NCI-H2227 (cell line): ENCODE results near the gene MAMSTR.

Experiments used
- DNase-seq: peaks from one replicate; lab custom pipeline; 2025; ENCODE audit not compliant: unreplicated experiment; lab: John Stamatoyannopoulos, UW

The MAMSTR gene

DNA sequence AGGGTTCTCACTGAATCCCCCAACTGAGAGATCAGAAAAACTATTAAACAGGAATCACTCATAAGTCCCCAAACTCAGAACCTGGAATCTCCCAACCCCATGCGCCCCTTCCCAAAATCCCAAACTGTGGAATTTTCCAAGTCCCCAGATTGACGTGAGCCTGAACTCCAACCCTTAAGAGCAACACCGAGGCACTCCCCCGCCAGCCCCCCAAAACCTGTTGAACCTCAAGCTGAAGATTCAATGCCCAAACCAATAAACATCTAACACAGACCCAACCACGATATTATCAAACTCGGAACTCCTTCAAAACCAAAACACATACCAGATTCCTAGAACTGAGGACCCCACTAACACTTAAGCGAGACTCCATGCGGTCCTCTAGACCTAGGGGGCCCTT lies 26.6 kb upstream of the MAMSTR start:
- no peak for DNase-seq

DNA sequence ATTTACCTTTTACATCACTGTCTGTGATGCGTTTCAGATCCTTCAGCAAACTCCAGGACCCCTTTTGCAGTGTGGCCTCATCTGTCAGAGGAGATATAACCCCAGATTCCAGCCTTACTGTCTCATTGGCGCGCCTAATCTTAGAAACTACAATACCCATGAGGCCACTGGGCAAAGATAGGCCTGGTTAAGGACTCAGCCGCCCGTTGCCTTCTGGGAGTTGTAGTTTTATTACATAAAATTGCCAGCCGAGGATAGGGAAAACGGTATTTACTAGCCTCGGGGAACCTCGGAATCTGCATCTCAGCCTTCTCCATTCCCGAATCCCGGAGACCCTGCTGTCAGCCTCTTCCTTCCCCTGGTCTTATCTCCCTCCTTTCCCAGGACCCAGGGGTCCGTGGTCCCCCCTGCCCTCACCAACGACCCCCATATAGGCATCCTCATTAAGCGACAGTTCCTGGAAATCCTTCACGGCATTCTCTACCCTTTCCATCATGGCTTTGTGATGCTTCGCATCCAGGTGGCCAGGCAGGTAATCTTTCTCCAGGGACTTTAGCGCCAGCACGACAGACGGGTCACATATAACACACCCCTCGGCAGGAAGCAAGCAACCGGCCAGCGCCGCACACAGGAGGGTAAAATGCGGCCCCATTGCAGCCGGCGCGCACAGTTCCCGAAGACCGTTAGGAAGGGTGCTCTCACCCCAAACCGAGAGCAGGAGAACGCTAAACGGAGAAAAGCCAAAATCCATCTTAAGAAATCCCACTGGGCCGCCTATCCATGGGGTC lies 25.9 kb upstream of the MAMSTR start:
- DNase-seq = peak; percentile 60

DNA sequence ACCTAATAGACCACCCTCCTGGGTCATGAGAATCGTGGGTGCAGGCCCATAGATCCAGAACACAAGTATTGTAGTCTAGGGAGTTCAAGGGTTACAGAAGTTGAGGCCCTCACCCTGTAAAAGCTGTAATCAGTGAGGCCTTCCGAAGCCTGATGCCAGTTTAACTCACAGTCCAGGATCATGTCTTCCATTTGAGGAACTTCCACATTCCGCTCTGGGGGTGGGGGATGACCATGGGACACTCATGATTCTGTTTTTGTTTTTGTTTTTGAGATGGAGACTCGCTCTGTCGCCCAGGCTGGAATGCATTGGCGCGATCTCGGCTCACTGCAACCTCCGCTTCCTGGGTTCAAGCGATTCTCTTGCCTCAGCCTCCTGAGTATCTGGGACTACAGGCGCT lies 22.6 kb upstream of the MAMSTR start:
- DNase-seq = no peak

DNA sequence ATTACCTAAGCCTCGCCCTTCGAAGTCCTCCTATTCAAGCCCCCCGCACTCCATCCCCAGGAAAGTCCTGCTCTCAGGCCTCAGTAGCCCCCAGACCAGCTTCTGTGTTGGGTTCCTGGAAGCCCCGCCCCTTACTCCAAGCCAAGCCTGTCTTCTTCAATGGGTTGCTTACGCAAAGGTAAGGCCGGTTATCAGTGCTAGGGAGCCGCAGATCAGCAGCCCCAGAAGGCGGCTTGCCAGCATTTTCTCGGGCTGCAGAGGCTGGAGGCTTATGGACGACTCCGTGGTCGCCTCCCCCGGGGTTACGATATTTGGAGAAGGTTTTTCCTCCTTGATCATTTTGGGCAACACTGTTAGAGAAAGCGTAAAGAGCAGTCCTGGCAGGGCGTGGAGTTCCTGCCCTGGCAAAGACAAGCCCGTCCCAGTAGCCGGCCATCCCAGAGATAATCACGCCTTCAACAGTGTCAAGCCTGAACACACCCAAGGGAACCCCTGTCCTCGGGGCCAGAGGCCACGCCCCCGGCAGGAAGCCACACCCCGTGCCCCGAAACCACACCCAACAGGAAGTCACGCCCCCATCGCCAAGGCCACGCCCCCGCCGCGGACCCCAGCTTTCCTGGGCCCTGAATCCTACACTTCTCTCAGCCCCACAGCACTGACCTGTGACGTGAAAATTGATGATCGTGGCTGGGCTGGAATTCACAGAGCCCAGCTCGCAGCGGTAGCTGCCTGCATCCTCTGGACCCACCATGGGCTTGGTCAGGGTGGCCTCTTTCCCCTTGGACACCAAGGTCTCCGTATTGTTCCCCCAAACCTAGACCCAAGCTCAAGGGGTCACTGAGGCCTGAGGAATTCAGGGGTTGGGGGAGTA lies 21.8 kb upstream of the MAMSTR start:
- DNase-seq = no peak

DNA sequence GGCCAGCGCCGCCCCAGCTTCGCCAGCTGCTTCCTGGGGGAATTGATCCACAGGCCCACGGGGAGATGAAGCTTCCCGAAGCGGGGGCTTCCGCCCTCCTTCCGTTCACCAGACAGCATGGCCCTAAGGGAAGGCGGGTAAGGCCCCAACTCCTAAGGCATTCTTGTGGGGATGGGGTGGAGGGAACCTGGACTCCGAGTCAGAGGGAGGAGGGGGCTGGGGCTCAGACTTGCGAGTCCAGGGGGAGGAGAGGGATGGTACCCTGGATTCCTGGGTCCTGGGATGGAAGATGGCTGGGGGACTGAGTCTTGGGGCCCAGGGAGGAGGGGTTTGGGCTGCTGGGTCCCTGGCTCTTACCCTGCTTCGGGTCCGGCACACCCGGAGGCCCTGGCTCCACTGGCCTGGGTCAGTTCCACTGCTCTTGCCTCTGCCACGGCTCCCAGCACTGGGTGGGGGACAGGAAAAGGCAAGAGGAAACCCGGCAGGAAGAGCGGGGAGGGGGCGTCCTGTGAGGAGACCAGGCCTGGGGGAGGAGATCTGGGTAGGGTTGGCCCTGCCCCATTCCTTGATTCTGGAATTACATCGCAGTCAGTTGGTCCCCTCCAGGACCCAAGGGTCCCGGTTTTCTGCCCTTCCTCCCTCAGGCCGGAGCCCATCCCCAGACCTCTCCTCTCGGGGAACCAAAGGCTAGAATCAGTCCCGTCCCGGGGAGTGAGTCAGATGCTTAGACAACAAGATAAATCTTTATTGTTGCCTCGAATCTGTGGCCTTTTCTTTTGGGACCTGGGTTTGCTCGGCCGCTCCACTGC lies 20.8 kb upstream of the MAMSTR start, which contains the start of gene RASIP1:
TSS of gene RASIP1 (minus strand) at position 447 of the 809 bp plus-strand sequence. CDS start at position 119, 328 bp downstream.
- DNase-seq = peak; percentile 31

DNA sequence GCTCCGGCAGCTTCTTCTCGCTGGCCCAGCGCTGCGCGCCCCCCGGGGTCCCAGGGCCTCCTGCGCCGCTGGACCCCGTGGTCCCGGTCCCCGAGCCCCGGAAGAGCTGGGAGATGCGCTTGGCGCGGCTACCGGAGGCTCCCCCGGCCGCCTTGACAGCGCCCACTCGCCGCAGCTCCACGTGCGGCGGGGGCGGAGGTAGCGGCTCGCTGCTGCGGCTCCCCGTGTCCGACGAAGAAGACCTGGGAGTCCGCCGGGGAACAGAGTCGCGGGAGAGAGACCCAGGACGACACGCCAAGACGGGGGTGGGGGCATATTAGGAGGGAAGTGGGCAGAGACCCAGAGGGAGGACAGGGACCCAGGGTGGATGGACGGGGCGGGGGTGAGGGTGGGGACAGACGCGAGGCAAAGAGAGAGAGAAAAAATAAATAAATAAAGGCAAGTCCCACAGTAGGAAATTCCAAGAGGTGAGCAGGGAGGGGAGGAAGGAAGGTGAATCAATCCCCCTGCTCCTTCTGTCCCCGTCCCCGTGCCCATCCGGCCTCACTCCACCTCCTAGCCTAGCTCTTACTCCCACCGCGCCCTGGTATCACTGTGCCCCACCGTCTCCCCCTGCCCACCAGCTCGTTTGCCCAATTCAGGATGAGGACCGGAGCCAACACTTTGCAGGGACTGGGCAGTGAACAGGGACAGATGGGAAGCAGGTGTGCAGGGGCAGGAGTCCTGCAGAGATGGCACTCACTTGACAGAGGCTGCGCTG lies 20.1 kb upstream of the MAMSTR start:
- DNase-seq = no peak

DNA sequence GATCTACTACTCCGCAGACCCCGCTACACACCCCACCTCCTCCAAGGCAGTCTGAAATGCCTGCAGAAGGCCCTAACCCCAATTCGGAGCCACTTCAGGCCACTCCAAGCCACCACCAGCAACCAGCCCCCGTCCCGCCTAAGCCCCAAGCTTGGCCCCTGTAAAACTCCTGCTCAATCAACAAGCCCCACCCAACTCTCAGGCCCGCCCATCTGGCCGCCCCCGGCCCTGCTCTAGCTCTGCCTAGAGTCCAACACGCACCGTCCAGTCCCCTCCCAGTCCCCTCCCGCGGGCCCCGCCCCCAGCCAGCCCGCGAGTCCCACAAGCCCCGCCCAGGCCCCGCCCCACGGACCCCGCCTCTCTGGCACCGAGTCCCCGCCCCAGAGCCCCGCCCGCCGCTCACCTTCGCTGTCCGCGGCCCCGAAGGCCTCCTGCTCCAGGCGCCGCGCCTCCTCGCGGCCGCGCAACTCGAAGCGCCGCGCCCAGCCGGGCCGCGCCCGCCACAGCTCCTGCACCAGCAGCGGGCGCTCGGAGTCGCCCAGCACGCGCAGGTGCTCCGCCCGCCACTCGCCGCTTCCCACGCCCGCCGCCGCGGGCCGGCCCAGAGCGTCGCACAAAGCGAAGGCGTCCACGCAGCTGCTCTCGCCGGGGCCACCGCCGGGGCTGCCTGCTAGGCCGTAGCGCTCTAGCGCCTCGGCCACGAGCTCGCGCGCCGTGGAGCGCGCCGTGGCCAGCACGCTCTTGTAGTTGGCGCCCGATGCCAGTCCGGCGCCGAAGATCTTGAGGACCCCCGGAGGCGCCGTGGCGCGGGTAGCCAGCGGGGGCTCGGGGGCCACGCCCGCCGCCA lies 19.3 kb upstream of the MAMSTR start:
- DNase-seq = peak; percentile 94

DNA sequence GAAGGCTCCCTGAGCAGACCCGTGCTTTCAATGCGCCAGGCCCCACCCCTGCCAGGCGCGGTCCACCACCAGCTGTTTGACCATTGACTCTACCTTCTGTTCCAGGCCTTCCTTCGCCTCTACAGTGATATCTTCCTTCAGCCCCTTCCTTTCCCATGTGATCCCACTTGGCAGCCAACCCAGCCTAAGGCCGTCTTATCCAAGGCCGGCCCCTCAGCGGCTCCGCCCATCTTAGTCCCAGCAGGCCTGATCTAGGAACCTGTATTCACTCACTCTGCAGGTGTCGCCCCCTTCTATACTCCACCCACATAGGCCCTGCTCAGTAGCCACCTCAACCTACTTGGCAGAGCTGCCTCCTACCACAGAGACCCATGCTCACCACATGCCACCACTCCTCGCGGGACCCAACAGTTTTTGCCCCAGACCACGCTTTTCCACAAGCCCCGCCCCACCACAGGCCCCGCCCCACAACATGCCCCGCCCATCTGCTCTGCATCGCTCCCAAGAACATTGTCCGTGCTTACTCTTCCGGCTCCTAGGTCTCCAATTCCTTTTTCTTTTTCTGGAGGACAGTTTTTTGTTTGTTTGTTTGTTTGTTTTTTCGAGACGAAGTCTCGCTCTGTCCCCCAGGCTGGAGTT lies 18.0 kb upstream of the MAMSTR start:
- no peak for DNase-seq

DNA sequence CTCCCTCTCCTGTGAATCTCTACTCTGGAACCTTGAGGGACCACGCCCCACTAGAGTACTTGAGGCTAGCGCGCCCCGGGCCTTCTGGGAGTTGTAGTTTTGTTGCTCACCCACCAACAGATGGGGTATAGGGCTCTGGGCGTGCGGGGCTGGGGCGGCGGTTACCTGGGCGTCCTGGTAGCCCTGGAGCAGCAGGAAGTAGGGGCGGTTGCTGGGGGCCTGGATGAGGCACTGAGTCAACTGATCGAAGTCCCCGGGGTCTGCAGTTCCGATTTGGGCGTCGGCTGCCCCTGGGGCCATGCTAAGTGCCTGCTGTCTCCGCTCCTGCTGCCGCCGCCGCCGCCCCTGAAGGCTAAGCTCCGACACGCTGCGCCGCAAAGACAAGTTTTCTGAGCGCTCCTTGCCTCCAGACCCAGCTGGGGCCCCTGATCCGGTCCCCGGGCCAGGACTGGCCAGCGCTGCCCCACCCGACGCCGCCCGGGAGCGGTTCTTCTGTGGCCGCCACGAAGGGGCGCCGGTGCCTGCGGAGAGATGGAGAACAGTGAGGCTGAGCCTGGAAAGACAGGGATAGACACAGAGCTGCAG lies 15.6 kb upstream of the MAMSTR start:
- DNase-seq = peak; percentile 70

DNA sequence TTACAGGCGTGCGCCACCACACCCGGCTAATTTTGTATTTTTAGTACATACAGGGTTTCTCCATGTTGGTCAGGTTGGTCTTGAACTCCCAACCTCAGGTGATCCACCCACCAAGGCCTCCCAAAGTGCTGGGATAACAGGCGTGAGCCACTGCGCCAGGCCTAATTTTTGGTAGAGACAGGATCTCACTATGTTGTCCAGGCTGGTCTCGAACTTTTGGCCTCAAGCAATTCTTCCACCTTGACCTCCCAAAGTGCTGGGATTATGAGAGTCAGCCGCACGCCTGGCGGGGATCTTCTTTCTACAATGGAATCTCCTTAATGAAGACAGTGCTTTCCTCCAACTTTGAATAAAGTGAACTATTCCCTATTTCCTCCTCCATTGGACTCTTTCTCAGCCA lies 15.1 kb upstream of the MAMSTR start:
- no peak for DNase-seq

DNA sequence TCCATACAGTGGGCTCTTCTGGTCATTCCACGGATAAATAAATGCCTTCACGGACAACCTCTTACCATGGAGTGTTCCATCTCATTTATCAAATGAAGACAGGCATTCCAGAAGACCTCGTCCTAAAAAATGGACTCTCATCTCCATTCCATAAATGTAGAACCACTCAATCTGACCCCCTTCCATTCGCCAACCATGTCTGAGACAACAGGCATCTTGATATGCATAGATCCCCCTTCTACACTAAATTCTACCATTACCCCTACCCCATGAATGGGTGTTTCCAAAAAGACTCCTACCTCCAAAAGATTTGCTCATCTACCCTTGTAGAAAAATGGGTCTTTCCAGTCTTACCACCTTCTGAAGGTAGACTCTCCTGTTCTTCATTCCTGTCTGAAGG lies 11.9 kb upstream of the MAMSTR start:
- DNase-seq = no peak

DNA sequence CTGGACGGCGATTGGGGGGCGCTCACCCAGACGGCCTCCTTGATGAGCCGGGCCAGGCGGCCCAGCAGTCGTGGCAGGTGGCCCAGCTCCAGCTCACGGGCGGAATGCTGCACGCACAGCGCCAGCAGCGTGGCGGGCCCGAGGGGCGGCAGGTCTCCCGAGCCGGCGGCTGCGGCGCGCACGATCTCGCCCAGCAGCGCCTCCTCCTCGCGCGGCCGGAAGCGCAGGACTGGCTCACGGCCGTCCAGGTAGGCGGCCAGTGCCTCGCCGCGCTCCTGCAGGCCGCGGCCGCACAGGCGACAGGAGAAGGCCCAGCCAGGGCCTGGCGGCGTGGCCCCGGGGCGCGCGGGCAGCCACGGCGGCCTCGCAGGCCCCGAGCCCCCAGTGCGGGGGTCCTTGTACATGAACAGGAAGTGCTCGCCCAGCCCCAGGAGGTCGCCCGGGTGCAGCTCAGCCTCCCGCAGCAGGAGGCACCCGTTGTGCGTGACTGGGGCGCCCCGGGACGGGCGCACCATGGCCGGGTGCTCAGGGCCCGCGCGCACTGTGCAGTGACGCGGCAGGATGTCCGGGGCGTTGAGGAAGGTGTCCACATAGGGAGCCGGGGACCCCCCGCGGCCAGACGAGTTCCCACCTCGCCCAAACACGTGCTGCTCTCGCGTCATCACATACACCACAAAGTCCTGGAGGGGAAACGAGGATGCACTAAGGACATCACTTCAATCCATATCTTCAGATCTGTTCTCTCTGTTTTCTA lies 9.6 kb upstream of the MAMSTR start:
- no peak for DNase-seq

DNA sequence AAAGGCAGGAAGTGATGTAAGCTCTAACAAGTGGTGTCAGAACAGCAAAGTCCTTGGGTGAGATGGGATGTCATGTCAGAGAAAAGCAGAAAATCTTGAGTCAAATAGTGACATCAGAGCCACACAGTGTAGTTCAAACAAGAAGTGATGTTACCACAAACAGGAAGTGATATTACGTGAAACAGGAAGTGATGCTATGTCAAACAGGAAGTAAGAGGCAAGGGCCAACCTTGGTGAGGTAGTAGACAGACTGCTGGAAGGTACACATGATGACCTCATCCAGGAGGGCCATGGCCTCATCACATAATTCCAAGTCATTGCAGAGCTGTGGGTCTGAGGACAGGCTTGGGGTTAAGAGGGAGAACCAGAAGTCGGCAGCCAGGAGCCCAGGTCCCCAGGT lies 7.0 kb upstream of the MAMSTR start:
- DNase-seq = no peak

DNA sequence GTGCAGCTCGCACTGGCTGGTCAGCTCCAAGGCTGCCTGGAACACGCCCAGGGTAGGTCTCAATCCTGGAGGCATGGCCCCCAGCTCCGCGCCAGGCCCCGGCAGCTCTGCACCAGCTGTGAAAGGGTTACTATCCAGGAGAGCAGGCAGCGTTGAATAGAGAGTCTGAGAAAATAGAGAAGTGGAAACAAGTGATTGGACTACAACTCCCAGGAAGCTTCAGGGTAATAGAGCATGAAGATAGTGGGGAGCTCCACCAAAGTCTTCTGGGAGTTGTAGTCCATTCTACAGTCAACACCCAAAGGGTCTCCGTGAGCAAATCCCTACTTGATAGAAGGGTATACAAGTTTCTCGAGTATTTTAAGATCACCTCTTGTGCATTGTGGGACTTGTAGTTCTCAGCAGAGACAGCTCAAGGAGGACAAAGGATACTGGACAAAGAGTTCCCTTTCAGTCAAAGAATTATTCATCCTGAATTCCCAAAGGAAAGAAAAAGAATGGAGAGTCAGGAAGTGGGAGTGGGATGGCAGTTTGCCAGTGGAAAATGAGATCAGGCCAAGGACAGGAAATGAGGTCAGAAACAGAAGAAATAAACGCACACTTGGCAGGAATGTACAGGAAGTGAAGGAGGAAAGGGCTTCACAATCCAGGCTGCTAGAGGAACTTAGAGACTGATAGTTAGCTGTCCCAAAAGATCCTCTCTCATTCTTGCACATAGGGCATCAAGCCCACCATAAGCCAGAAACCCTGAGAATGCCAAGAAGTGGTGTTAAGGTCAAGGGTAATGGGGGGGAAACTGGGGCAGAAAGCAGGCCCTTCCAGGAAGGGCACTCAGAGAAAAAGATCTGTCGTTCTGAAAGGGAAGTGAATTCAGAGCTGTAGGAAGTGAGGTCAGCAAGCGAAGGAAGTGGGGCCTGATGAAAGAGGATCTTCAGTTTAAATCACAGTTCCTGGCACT lies 5.5 kb upstream of the MAMSTR start:
- DNase-seq = peak; percentile 56

DNA sequence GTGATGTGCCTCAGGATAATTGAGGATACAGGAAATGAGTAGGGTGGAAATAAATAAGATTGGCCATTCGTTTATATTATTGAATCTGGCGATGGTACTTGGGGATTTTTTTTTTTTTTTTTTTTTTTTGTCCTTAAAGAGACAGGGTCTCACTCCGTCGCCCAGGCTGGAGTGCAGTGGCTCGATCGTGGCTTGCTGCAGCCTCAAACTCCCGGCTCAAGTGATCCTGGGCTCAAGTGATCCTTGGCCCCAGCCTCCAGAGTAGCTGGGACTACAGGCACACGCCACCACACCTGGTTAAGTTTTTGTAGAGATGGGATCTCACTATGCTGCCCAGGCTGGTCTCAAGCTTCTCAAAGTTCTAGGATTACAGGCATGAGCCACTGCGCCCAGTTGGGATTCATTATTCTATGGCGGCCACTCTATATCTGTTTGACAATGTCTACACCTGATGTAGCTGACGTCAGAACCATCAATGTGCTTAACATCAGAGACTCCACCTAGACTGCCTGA lies 2.7 kb upstream of the MAMSTR start:
- no peak for DNase-seq

DNA sequence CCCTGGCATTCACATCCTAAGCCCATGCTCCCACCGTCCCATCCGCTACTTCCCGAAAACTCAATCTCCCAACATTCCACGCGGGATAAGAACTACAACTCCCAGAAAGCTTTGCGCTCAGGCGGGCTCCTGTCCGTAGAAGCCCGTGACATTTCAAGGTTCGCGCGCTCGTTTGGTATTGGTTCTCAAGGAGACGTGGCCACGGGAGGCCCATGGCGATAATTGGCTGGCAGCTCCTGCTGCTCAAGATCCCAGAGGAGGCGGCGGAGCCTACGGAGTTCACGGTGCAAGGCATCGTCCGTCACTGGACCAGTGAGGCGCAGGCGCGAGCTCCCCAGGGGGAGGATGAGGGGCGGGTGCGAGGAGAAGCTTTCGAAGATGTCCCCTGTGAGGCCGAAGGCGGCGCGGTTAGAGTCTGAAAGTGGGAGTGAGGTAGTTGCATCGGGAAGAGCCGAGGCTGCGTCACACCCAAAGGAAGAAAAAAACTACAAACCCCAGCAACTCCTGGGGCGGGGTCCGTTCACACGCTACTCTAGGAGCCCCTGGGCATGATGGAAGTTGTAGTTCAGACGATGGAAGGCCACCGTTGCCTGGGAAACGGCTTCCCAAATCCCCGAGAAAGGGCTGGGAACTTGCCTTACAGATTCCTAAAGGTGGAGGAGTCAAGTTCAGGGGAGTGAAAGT lies 1.2 kb upstream of the MAMSTR start:
- DNase-seq = peak; percentile 98
